GM06990 (cell line): Measurements from ENCODE around the gene FAM110A.

ENCODE experiments used
- DNase-seq: peaks from one replicate; pipeline ENCODE4 v3.0.0-alpha.2; 2011; ENCODE audit not compliant: insufficient read length; ENCODE audit errors: extremely low read depth
- H3K27me3 ChIP-seq: replicated peaks from 2 replicates; pipeline ENCODE4 v1.6.0; 2011; ENCODE audit warnings: low read length; ENCODE audit not compliant: control insufficient read depth, insufficient read depth
- H3K36me3 ChIP-seq: 2 replicates; pipeline ENCODE4 v1.5.1; 2011; ENCODE audit warnings: low read length; ENCODE audit not compliant: control insufficient read depth, insufficient read depth
- H3K4me3 ChIP-seq: replicated peaks from 2 replicates; pipeline ENCODE4 v1.5.1; 2011; ENCODE audit warnings: low read depth, mild to moderate bottlenecking, control low read depth, low read length
- TF ChIP-seq, protein P1 (sequence below): IDR thresholded peaks from 2 replicates; pipeline ENCODE4 v1.5.1; 2011; ENCODE audit warnings: low read length, control low read depth, mild to moderate bottlenecking, inconsistent platforms; ENCODE audit not compliant: insufficient read depth, poor library complexity, severe bottlenecking

Gene FAM110A

GRCh38 chr20:881783-882144 is 48.2 kb downstream of the FAM110A start:
- H3K4me3 ChIP-seq = no peak overlapping the region
- no peaks in the 10 kb centered on the region; the same call in 1 of the 2 replicates for H3K27me3 ChIP-seq
- DNase-seq = no peak
- TF ChIP-seq, protein P1, sequence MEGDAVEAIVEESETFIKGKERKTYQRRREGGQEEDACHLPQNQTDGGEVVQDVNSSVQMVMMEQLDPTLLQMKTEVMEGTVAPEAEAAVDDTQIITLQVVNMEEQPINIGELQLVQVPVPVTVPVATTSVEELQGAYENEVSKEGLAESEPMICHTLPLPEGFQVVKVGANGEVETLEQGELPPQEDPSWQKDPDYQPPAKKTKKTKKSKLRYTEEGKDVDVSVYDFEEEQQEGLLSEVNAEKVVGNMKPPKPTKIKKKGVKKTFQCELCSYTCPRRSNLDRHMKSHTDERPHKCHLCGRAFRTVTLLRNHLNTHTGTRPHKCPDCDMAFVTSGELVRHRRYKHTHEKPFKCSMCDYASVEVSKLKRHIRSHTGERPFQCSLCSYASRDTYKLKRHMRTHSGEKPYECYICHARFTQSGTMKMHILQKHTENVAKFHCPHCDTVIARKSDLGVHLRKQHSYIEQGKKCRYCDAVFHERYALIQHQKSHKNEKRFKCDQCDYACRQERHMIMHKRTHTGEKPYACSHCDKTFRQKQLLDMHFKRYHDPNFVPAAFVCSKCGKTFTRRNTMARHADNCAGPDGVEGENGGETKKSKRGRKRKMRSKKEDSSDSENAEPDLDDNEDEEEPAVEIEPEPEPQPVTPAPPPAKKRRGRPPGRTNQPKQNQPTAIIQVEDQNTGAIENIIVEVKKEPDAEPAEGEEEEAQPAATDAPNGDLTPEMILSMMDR = no peak
- H3K36me3 ChIP-seq = no peaks in the 10 kb centered on the region

DNA sequence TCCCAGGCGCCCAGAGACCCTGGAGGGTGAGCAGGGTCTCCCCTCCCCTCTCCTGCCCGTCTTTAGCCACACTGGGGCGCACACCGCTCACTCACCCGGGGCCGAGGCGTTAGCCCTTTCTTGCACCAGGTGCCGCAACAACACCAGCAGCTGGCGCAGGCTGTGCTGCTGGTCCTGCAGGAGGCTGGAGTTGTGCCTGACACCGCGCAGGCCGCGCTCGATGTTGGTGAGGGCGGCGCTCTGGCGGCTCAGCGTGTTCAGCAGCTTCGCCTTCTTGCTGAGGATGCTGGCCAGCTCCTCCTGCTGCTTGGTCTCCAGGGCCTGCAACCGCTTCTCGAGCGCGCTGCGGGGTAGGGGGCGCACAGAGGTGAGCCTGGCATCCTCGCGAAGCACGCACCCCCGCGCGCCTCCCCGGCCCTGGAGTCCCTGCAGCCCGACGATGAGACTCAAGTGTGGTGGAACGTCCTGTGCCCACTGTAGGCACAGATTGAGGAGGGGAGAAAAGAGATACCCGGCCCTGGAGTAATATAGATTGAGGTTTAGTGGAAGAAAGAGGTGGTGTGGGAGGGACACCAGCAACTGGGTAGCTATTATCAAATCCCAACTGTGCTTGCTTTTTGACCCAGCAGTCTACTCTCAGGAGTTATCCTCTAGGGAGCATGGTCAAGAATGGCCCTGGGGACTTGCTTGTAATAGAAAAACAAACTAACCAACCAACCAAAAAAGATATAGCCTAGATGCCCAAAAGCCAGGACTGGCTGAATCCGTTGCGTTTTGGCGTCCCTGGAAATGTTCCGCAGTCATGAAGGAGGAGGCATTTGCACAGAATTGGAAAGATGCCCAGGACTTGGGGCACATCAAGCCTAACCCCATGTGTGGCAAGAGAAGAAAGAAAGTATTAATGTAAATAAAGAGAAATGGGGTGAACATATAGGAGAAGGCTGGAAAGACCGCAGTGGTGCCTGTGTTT is 51.8 kb downstream of the FAM110A start:
- no peak overlapping the region for H3K4me3 ChIP-seq
- H3K27me3 ChIP-seq = no peaks in the 10 kb centered on the region
- H3K36me3 ChIP-seq = no peaks in the 10 kb centered on the region
- TF ChIP-seq, protein P1 = no peak
- no peak for DNase-seq

GRCh38 chr20:887137-887536 is 53.6 kb downstream of the FAM110A start:
- TF ChIP-seq, protein P1 = no peak
- DNase-seq = no peak
- Histone ChIP-seq H3K36me3 (no peaks in the 10 kb centered on the region), H3K27me3 (no peaks in the 10 kb centered on the region), H3K4me3 (no peak overlapping the region)

DNA sequence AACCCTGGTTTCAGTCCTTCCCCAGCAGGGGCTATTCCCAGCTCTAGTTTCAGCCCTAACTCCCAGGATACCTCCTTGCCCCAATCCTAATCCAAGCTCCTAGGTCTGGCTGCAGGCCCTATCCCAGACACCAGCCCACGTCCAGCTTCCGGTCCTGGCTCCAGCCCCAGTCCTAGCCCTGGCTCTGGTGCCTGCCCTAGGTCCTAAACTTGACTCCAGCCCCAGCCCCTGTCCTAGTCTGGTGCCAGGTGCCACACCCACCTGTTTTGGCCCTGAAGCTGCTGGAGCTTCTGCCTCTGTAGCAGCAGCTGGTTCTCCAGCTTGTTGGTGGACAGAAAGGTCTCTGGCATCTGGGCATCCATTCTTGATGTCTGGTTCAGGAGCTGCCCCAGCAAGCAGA is 54.5 kb downstream of the FAM110A start:
- 0 out of 2 replicates have a peak, but pooled peaks cover 3% of the 10 kb centered on the region for H3K27me3 ChIP-seq

GRCh38 chr20:889106-889505 is 55.6 kb downstream of the FAM110A start:
- Histone ChIP-seq H3K4me3 (no peak overlapping the region), H3K27me3 (0 out of 2 replicates have a peak, but pooled peaks cover 3% of the 10 kb centered on the region), H3K36me3 (no peaks in the 10 kb centered on the region)
- no peak for DNase-seq
- TF ChIP-seq, protein P1 = no peak

More for the DNA sequence above, 54.5 kb downstream of the FAM110A start:
- TF ChIP-seq, protein P1 = no peak
- H3K4me3 ChIP-seq = no peak overlapping the region
- no peak for DNase-seq
- H3K36me3 ChIP-seq = no peaks in the 10 kb centered on the region
